ENCODE results near the gene TNFSF4.

Gene TNFSF4

DNA sequence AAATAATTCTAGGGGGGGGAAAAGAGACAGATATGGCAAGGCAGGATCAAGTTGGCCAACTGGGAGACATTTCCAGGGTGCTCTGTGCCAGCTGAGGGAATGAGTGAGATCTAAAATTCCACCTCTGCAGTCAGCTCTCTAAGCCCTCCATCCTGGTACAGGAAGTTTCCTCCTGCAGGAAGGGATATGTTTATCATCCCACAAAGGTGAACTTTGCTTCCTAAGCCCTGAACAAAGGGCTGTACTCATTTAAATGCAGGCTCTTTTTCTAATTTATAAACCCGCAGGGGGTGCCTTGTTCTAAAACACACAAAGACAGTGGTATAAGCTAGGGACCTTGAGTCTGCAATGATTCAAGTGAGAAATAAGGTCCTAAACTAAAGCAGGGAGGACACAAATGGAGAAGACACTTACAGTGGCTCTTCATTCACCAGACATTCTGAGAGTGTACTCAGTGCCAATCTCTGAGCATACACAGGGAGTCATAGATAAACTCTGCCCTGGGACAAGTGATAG lies 3.6 kb upstream of the TNFSF4 start:
- no peak for DNase-seq (ENCODE audit: low spot score)

GRCh38 chr1:173210283-173210682 lies 3.2 kb upstream of the TNFSF4 start:
- no peak for DNase-seq (ENCODE audit: low spot score)

DNA sequence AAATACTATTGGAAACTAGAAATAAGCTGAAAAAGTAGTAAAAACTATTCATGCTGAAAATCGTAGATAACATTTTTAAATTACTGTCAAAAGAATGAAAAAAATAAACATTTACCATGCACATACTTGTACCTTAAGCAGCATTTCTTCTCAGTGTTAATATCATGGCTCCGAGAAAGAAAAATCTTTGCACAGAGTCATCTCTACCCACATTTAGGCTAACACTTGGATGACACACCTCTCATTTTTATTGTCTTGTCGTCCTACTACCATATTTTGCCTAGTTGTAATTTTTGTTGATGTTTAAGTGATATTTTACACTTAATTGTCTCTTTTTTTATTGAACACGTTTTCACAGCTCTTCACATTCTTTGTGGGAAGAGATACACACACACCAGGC lies 1.7 kb upstream of the TNFSF4 start:
- DNase-seq (ENCODE audit: low spot score), result no peak

- DNase-seq (ENCODE audit: low spot score), result no peak
Measured at GRCh38 chr1:173208146-173208545, 1.0 kb upstream of the TNFSF4 start.

DNA sequence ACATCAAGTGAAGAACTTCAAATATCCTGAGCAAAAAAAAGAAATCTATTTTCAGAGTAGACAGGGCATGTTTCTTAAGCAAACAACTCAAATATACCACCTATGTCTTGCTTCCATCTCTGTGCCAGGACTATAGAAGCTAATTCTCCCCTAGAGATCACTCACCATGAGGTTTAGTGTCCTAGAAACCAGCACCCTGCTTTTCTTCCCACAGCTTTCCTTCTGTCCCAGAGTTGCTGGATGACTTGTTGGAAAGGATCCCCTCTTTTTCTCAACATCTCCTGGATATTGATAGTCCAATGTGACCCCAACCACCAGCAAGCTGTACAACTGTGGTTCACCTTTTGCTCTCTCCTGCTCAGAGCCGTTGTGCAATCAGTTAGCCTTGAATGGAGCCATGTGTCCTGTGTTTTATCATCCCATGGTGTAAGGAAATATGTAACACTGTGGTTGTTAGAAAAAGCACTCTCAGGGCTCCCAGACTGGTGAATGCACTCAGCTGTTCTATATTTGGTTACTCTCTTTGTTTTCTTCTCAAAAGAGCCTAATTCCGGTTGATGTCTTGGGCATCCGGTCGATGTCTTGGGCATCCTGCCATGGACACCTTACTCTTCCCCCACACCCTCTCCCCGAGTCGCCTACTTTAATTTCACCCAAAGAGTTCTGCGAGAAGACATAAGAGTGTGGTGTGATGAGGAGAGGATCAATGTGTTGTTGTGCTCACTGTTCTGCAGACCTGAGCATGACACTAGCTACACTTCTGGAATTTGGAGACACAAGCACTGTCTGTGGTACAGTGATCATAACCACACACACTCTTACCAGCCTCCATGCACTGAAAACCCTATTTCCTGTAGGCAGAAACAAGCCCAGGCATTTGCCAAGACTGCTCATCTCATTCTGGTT lies 1.7 kb downstream of the TNFSF4 start:
- DNase-seq (ENCODE audit: low spot score), result no peak

- no peak for DNase-seq (ENCODE audit: low spot score)
Measured at GRCh38 chr1:173204693-173205092, 2.4 kb downstream of the TNFSF4 start.

DNA sequence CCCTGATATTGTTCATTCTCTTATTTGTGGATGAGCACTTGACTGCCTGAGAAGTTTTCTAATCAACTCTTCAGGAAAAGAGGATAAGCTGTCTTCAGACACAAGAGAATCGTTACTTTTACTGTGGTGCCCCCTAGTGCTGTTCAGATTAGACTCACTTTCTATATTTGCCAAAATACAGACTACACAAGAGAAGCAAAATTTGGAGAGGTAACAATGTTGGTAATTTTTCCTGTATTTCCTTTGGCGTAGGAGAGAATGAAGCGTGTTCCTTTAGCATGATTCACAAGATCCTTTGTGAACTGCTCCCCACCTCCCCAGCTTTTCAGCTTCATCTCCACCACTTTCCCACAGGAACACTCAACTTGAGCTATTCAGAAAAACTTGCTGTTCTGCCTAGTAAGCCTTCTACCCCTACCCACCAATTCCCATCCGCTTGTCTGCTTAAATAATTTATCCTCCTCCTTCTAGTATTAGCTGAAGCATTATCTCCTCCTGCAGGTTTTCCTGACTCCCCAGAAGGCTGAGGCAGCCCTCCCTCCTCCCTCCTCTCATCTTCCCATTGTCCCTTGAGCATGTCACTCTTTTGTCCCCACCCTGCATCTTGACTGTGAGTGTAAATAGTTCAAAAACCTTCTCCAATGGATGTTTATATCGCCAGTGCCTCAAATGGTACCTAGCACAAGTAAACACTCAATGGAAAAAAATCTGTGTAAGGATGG lies 4.5 kb downstream of the TNFSF4 start:
- peak; percentile 68 for DNase-seq (ENCODE audit: low spot score)

GRCh38 chr1:173201969-173202368 lies 5.2 kb downstream of the TNFSF4 start:
- DNase-seq (ENCODE audit: low spot score), result no peak

- no peak for DNase-seq (ENCODE audit: low spot score)
Measured at GRCh38 chr1:173195596-173196088, 11.5 kb downstream of the TNFSF4 start.

- DNase-seq (ENCODE audit: low spot score), result no peak
Measured at GRCh38 chr1:173193639-173194038, 13.5 kb downstream of the TNFSF4 start.

DNA sequence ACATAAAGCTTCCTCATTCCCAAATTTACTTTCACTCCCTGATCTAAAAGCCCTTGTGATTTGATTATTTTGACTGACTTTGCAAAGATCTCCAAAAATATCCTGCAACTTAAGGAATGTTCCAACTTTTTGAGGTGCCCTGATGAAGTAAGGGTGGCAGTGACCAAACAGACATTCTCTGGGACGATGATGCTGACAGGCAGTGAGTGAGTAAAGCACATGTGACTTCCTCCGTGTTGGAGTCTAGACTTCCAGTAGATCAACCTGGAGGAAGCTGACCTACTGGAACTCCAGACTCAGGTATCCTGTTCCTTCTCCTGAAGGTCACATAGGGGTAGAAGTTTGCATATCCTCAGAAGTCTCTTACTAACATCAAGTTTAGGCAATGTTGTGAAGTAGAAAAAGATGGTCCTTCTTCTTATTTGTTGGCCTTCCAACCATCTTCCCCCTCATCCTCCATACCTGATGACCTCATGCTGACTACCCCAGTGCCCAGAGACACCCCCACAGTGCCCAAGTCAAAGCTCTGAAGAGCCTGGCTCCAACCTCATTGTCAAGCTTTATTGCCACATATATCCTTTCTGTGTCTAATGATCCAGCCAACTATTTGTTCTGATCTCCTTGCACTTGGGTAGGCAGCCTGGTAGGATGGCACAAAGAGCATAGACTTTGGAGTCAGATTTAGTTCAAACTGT lies 16.0 kb downstream of the TNFSF4 start:
- DNase-seq (ENCODE audit: low spot score), result peak; percentile 70

GRCh38 chr1:173190101-173190936 lies 16.8 kb downstream of the TNFSF4 start:
- DNase-seq (ENCODE audit: low spot score), result peak; percentile 73

DNA sequence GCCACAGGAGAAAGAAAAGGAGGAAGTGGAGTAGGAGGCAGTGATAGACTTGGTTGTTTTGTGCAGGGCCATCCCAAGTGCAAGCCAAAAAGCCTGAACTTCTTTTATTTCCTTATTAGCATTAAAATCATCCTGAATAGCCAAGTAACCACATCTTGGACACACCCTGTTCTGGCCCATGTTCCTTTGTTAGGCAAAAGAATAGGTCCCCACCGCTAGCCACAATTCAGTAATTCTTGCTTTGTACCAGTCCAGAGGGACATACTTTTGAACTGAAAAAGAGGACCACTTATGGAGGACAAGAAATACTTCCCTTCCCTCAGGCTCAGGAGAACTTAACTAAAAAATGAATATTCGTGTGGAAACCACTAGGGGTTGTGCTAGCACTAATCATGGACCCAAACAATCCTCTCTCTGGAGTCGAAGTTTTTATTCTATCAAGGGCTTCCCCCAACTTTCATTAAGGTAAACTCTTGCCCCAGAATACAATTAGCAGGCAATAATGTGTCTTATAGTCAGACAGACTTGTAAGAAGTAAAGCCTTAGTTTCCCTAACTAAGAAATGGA lies 19.4 kb downstream of the TNFSF4 start:
- DNase-seq (ENCODE audit: low spot score), result no peak

- no peak for DNase-seq (ENCODE audit: low spot score)
Measured at GRCh38 chr1:173181791-173182190, 25.3 kb downstream of the TNFSF4 start.

- DNase-seq (ENCODE audit: low spot score), result no peak
Measured at GRCh38 chr1:173176246-173176645, 30.9 kb downstream of the TNFSF4 start.

DNA sequence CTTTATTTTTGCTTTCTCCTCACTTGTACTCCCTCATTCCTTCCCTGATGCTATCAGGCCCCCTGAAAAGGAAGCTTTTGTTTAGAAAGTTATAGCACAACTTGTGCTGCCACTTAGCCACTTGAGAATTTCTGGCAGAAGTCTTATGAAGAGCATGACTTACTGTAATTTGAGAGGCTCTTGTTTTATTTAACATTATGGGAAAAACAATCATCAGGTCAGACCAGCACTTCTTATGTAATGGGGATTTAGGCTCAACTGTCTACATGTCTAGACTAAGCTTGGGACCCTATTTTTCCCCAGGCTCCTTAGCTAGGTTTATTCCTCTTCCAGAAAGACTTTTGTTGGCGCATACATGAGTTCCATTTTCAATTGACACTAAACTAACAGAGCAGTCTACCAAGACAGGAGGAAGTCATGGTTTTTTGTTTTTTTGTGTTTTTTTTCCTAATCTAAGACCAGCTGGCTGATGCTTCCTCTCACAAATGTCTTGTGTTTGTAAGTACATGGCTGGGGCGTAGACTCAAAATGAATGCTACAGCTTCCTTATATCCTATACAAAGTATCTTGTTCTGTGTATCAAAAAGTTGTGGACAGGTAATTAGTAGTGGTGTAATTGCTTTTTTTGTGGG lies 31.5 kb downstream of the TNFSF4 start:
- no peak for DNase-seq (ENCODE audit: low spot score)

DNA sequence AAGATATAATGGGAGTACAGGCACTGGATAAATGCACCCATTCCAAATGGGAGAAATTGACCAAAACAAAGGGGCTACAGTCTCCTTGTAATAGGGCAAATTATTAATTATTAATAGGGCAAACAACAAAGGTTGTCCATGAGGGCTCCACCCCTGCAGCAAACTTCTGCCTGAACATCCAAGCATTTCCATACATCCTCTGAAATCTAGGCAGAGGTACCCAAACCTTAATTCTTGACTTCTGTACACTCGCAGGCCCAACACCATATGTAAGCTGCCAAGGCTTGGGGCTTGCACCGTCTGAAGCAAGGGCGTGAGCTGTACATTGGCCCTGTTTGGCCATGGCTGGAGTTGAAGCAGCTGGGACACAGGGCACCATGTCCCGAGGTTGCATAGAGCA lies 33.7 kb downstream of the TNFSF4 start:
- no peak for DNase-seq (ENCODE audit: low spot score)

DNA sequence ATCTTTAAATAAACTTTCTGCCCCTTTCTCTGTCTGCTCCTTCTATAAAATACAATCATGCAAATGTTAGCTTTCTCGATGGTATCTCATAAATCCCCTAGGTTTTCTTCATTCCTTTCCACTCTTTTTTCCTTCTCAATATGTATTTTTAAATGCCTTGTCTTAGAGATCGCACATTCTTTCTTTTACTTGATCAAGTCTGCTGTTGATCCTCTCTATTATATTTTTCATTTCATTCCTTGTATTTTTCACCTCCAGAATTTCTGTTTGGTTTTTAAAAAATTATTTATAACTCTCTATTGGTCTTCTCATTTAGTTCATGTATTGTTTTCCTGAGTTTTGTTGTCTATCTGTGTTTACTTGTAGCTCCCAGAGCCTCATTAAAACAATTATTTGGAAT lies 36.0 kb downstream of the TNFSF4 start:
- no peak for DNase-seq (ENCODE audit: low spot score)

- no peak for DNase-seq (ENCODE audit: low spot score)
Measured at GRCh38 chr1:173168941-173169340, 38.2 kb downstream of the TNFSF4 start.

GRCh38 chr1:173164686-173165085 lies 42.4 kb downstream of the TNFSF4 start:
- DNase-seq (ENCODE audit: low spot score), result no peak

DNA sequence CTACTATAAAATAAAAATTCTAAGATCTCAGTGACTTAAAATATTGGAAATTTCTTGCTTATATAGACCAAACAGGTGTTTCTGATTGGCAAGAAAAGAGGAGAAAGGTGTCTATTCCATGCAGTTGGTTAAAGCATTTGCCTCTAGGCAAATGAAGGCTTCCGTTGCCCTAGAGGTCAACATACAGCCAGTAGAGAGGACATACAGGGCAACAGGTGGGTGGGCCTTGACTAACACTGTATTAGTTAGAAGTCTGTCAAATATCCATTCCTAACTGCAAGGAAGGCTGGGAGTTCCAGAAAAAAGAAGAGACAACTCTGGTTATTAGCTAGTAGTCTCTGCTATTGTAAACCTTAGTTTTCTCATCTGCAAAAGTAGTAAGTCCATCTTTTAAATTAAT lies 43.0 kb downstream of the TNFSF4 start:
- no peak for DNase-seq (ENCODE audit: low spot score)
